Smooth muscle cell (in vitro differentiated cells): ENCODE data around the gene FBN2. TPM values are rescaled to one million over a fixed set of nuclear protein-coding genes. Genes with fewer than 3 reads are reported as not detected.
A peak's percentile ranks its signal among the peaks of the same experiment; 100 is the strongest.

Source experiments
- DNase-seq: peaks from one replicate; lab custom pipeline; 2025; ENCODE audit not compliant: unreplicated experiment; lab: John Stamatoyannopoulos, UW
- H2AFZ ChIP-seq: fragments of 200-600 bp; sonication (generic); 2 replicates; pipeline ENCODE4 v1.6.0; 2016; ENCODE audit warnings: antibody characterized with exemption, low read depth, mild to moderate bottlenecking
- H3F3A ChIP-seq: fragments of 200-600 bp; sonication (generic); 2 replicates; pipeline ENCODE4 v1.6.0; 2017; ENCODE audit warnings: antibody characterized with exemption, low read depth
- H3K27ac ChIP-seq: fragments of 200-600 bp; sonication (generic); 2 replicates; pipeline ENCODE4 v1.5.1; 2016; ENCODE audit warnings: low read depth, mild to moderate bottlenecking
- H3K27me3 ChIP-seq: fragments of 200-600 bp; sonication (generic); 2 replicates; pipeline ENCODE4 v1.6.1; 2016; ENCODE audit warnings: low read depth, mild to moderate bottlenecking
- H3K36me3 ChIP-seq: fragments of 200-600 bp; sonication (generic); 2 replicates; pipeline ENCODE4 v1.5.1; 2016; ENCODE audit warnings: low read depth
- H3K4me1 ChIP-seq: fragments of 200-600 bp; sonication (generic); 2 replicates; pipeline ENCODE4 v1.5.1; 2016; ENCODE audit warnings: low read depth
- H3K4me2 ChIP-seq: fragments of 200-600 bp; sonication (generic); 2 replicates; pipeline ENCODE4 v1.6.0; 2016; ENCODE audit warnings: mild to moderate bottlenecking
- H3K4me3 ChIP-seq: fragments of 200-600 bp; sonication (generic); 2 replicates; pipeline ENCODE4 v1.5.1; 2016; ENCODE audit warnings: mild to moderate bottlenecking
- H3K79me2 ChIP-seq: fragments of 200-600 bp; sonication (generic); 2 replicates; pipeline ENCODE4 v1.6.0; 2016; ENCODE audit warnings: low read depth, mild to moderate bottlenecking
- H3K9ac ChIP-seq: fragments of 200-600 bp; sonication (generic); 2 replicates; pipeline ENCODE4 v1.6.0; 2016; ENCODE audit warnings: low read depth
- H3K9me3 ChIP-seq: fragments of 200-600 bp; sonication (generic); replicated peaks from 2 replicates; pipeline ENCODE4 v1.5.1; 2016; ENCODE audit warnings: low read depth
- H4K20me1 ChIP-seq: fragments of 200-600 bp; sonication (generic); 2 replicates; pipeline ENCODE4 v1.6.0; 2016; ENCODE audit warnings: low read depth
- CTCF ChIP-seq: fragments of 200-600 bp; sonication (generic); IDR thresholded peaks from 2 replicates; pipeline ENCODE4 v1.5.1; 2017; ENCODE audit warnings: borderline replicate concordance, mild to moderate bottlenecking, antibody characterized with exemption; ENCODE audit not compliant: insufficient read depth, poor library complexity, severe bottlenecking
- WGBS: methylation state at CpG from one replicate; pipeline ENCODE4 v1.1.7; 2016; ENCODE audit warnings: low lambda C conversion rate; 5-methylcytosine and 5-hydroxymethylcytosine counted together
- polyA plus RNA-seq: library from polyadenylated mRNA; unstranded; fragments of >200 nt; fragmentation: Nextera tagmentation; extraction: Ambion mirVana; gene quantifications from 2 replicates; pipeline ENCODE4 v1.2.1, GENCODE V29; 2016
- total RNA-seq: library from RNA; depleted of rRNA; stranded (reverse); fragments of >200 nt; gene quantifications from 2 replicates; pipeline ENCODE4 v1.2.3, GENCODE V29; 2014

The FBN2 gene
- total and polyA plus RNA-seq, 2 experiments from 2014 or later: 17.2 to 25.9 TPM

GRCh38 chr5:128498844-128499455 lies 39.1 kb downstream of the FBN2 start:
- no peaks in the 10 kb centered on the region for H3K79me2 ChIP-seq
- no peaks in the 10 kb centered on the region for H4K20me1 ChIP-seq
- no peak for DNase-seq
- no peaks in the 10 kb centered on the region for H3F3A ChIP-seq
- no peaks in the 10 kb centered on the region for H3K27me3 ChIP-seq
- WGBS: 66% methylated on average over 5 of the region's 5 CpGs
- TF ChIP-seq CTCF: peak; percentile 58
- H3K36me3 ChIP-seq: no peaks in the 10 kb centered on the region
- H3K9ac ChIP-seq: no peak overlapping the region
- H3K9me3 ChIP-seq: no peaks in the 10 kb centered on the region
- H2AFZ ChIP-seq: no peak overlapping the region
- H3K27ac ChIP-seq: no peak overlapping the region
- H3K4me2 ChIP-seq: no peak overlapping the region
- H3K4me3 ChIP-seq: no peak overlapping the region
- no peaks in the 10 kb centered on the region for H3K4me1 ChIP-seq

GRCh38 chr5:128494516-128494915 lies 43.5 kb downstream of the FBN2 start:
- H3K4me1 ChIP-seq: no peaks in the 10 kb centered on the region
- 63% methylated on average over 1 of the region's 1 CpG for WGBS
- H3K79me2 ChIP-seq: no peaks in the 10 kb centered on the region
- H3K36me3 ChIP-seq: no peaks in the 10 kb centered on the region
- H3K9me3 ChIP-seq: no peaks in the 10 kb centered on the region
- H3K4me2 ChIP-seq: no peak overlapping the region
- no peaks in the 10 kb centered on the region for H3K27me3 ChIP-seq
- H3K4me3 ChIP-seq: no peak overlapping the region
- DNase-seq: no peak
- no peak overlapping the region for H2AFZ ChIP-seq
- H3F3A ChIP-seq: no peaks in the 10 kb centered on the region
- H3K9ac ChIP-seq: no peak overlapping the region
- TF ChIP-seq CTCF: no peak
- no peaks in the 10 kb centered on the region for H4K20me1 ChIP-seq
- H3K27ac ChIP-seq: no peak overlapping the region

GRCh38 chr5:128493657-128494329 lies 44.3 kb downstream of the FBN2 start:
- H3F3A ChIP-seq: no peaks in the 10 kb centered on the region
- no peak overlapping the region for H3K4me2 ChIP-seq
- no peaks in the 10 kb centered on the region for H3K4me1 ChIP-seq
- H3K36me3 ChIP-seq: no peaks in the 10 kb centered on the region
- H3K27ac ChIP-seq: no peak overlapping the region
- no peaks in the 10 kb centered on the region for H3K79me2 ChIP-seq
- DNase-seq: no peak
- no peaks in the 10 kb centered on the region for H3K9me3 ChIP-seq
- no peak overlapping the region for H3K4me3 ChIP-seq
- no peaks in the 10 kb centered on the region for H3K27me3 ChIP-seq
- no peak overlapping the region for H2AFZ ChIP-seq
- TF ChIP-seq CTCF: no peak
- no peaks in the 10 kb centered on the region for H4K20me1 ChIP-seq
- no peak overlapping the region for H3K9ac ChIP-seq
- 93% methylated on average over 4 of the region's 4 CpGs for WGBS

GRCh38 chr5:128491291-128491690 lies 46.8 kb downstream of the FBN2 start:
- Histone ChIP-seq H3K4me3 (no peak overlapping the region), H3K27me3 (no peaks in the 10 kb centered on the region), H3K36me3 (no peaks in the 10 kb centered on the region), H4K20me1 (no peaks in the 10 kb centered on the region), H3K4me1 (no peaks in the 10 kb centered on the region), H3K27ac (no peak overlapping the region), H3K9me3 (no peaks in the 10 kb centered on the region), H3K4me2 (no peak overlapping the region), H2AFZ (no peak overlapping the region), H3K9ac (no peak overlapping the region), H3K79me2 (no peaks in the 10 kb centered on the region), H3F3A (no peaks in the 10 kb centered on the region)
- DNase-seq: no peak
- WGBS: 47% methylated on average over 3 of the region's 3 CpGs
- TF ChIP-seq CTCF: no peak
